Neural progenitor cell (in vitro differentiated cells): ENCODE results near the gene CABP4.

Source experiments
- CTCF ChIP-seq: fragments of 200-600 bp; sonication (generic); IDR thresholded peaks from 2 replicates; pipeline ENCODE4 v1.5.1; 2017; ENCODE audit warnings: antibody characterized with exemption, mild to moderate bottlenecking
- EZH2 ChIP-seq: fragments of 200-600 bp; sonication (generic); IDR thresholded peaks from 2 replicates; pipeline ENCODE4 v1.6.1; 2017; ENCODE audit warnings: antibody characterized with exemption, mild to moderate bottlenecking, moderate library complexity

- TF ChIP-seq CTCF (no peak), EZH2 (no peak)
Measured at GRCh38 chr11:67428052-67429001, 26.8 kb upstream of the CABP4 start, which contains the start of gene RPS6KB2.
